RPMI8226 (cell line): ENCODE data around the gene HSP90AB1.

Experiments used
- DNase-seq: peaks from one replicate; pipeline ENCODE4 v3.0.0-alpha.2; 2015

The HSP90AB1 gene

DNA sequence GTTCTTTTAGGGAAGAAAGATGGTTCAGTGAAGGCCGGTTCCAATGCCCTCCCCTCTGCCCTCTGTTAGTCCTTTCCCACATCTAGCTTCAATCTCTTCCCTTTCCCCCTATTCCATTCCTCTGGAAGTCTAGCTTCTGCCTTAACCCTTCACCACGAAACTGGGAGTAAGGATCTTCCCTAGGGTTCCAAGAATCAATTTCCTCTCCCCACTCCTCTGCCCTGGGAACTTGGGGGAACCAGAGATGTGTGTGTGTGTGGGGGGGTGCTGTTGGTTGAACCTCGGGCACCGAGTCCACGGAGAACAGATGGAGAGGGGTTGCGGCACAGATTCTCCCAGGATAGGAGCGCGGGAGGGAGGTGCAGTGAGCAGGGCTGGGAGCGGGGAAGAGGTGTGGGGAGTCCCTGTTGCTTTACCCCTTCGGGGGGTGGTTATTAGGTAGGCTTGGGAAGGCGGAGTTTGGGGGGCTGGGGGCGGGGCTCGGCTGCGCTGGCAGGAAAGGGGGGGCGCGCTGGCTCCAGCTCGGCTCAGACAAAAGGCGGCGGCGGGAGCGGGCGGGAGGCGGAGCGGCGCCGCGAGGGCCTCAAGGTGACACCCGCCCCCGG is 23.1 kb downstream of the HSP90AB1 start, which contains the start of gene TMEM151B:
Gene TMEM151B, plus strand, starts transcription at position 530 of the 605 bp plus-strand sequence. CDS start 293 bp downstream, outside the sequence.
- DNase-seq: no peak

DNA sequence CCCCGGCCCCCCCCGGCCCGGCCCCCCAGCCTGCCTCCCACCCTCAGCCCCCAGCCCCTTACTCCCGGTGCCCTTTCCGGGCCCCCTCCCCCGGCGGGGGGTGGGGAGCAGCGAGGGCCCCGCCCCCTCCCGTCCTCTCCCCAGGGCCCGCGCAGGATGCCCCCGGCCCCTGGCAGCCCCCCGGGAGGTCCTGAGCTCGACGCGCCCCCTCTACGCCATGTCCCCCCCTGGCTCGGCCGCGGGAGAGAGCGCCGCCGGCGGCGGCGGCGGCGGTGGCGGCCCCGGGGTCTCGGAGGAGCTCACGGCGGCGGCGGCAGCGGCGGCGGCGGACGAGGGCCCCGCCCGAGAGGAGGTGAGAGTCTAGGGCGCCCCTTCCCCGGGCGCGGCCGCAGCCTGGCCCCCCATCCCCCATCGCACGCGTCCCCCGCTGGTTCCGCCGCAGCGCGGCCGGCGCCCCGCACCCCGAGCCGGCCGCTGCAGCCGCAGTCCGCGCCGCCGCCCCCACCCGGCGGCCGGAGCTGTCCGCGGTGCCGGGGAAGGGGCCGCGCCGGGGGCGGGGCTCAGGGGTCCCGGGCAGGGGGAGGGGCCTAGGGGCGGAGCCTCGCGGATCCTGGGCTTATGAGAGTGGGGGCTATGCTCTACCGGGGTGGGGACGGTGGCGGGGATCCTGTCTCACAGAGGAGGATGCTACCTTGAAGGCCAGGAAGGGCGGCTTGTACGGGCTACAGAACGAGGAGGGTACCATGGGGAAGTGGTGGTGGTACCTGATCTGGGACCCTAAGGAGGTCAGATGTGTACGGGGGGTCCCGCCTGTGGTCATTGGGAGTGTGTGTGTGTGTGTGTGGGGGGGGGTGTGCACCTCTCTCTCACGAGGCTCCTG is 23.9 kb downstream of the HSP90AB1 start:
- no peak for DNase-seq

- no peak for DNase-seq
Observed at GRCh38 chr6:44271406-44271723, 24.5 kb downstream of the HSP90AB1 start.

DNA sequence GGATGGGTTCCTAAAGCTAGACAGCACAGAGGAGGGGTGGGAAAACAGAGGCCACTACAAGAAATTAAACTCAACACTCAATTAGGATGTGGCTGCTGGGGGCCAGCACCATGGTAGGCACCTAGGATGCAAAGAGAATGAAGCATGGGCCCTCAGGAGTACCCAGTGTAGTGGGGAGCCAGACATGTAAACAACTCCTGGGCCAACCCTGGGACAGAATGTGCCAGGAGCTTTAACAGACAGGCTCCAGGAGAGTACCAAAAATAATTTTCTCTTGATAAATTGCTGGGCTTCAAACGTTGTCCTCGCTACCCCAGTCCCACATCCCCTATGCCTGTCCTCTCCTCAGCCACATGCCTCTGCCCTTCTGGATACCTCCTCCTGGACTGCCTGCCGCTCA is 25.0 kb downstream of the HSP90AB1 start:
- no peak for DNase-seq

- DNase-seq: no peak
Observed at GRCh38 chr6:44272529-44272928, 25.6 kb downstream of the HSP90AB1 start.

DNA sequence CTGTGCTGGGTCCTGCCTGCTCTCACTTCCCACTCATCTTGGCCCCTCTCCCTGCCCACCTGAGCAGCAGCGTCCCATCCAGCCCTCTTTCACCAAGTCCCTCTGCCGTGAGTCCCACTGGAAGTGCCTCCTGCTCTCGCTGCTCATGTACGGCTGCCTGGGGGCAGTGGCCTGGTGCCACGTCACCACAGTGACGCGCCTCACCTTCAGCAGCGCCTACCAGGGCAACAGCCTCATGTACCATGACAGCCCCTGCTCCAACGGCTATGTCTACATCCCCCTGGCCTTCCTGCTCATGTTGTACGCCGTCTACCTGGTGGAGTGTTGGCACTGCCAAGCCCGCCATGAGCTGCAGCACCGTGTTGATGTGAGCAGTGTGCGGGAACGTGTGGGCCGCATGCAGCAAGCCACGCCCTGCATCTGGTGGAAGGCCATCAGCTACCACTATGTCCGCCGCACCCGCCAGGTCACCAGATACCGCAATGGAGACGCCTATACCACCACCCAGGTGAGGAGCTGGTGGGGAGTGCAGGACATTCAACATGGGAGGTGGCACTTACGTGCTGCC is 26.2 kb downstream of the HSP90AB1 start:
- DNase-seq: no peak

GRCh38 chr6:44273617-44274016 is 26.7 kb downstream of the HSP90AB1 start:
- no peak for DNase-seq

GRCh38 chr6:44275271-44275748 is 28.4 kb downstream of the HSP90AB1 start:
- DNase-seq: no peak

GRCh38 chr6:44275749-44276648 is 29.1 kb downstream of the HSP90AB1 start:
- DNase-seq: no peak

GRCh38 chr6:44276667-44277640 is 30.1 kb downstream of the HSP90AB1 start:
- DNase-seq: no peak

GRCh38 chr6:44277763-44278162 is 30.9 kb downstream of the HSP90AB1 start:
- DNase-seq: no peak

- DNase-seq: no peak
Observed at GRCh38 chr6:44278315-44278714, 31.4 kb downstream of the HSP90AB1 start.

GRCh38 chr6:44278774-44279697 is 32.1 kb downstream of the HSP90AB1 start:
- DNase-seq: no peak

DNA sequence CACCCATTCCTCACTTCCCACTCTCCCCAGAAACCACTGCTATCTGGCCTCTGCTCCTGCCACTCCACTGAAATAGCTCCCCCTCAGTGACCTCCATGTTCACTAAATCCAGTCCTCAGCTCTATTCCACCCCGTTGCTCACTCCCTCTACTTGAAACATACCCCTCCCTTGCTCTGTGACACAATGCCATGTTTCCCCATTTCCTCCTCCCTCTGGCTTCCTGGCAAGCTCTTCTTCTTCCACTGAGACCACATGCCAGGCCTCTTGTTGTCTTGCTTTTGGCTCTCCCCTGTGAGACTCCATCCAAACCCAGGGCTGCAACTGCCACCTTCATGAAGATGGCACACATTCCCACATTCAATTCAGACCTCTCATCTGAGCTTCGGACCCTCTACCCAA is 37.2 kb downstream of the HSP90AB1 start:
- no peak for DNase-seq

DNA sequence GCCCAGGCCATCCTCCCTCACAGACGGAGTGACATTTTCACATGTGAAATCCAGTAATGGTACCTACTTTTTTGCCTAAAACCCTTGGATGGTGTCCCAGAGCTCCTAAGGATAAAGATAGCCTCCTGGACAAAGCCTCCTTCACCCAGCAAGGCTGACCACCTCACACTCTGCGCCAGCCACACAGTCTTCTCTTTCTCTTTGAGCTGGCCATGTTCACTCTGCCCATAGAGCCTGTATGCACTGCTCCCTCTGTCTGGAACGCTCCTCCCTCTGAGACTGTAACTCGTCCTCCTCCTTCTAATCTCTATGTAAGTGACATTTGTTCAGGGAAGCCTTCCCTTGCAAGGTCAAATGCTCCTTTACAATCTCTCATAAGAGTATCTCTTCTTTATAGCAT is 38.0 kb downstream of the HSP90AB1 start:
- no peak for DNase-seq

DNA sequence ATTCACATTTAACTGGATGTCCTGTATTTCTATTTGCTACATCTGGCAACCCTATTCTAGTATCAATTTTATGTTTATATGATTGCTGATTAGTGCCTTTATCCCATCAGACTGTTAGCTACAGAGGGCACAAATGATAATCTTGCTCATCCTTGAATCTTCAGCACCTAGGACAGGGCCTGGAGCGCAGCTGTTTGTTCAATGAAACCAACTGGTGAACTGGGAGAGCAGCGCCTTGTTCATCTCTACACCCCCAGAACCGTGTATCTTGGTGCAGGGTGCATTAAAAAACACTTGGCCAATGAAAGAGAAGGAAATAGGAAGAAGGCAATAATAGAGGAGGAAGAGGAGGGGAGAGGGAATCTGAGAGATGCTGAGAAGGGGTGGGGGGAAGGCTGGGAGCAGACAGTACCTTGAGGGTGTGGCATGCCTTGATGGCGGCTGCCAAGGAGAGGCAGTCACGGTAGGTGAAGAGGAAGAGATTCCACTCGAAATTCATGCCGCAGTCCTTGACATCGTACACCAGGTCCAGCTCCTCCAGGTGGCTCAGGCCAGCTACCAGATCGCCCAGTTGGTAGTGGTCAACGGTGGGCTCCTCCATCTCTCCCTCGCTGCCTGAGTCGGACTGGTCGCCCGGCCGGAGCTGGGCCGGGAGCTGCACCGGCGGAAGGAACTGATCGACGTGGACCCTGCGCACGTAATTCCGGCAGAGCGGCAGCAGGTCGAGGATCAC is 38.8 kb downstream of the HSP90AB1 start:
- peak; percentile 57 for DNase-seq

GRCh38 chr6:44286285-44286565 is 39.3 kb downstream of the HSP90AB1 start:
- DNase-seq: no peak

DNA sequence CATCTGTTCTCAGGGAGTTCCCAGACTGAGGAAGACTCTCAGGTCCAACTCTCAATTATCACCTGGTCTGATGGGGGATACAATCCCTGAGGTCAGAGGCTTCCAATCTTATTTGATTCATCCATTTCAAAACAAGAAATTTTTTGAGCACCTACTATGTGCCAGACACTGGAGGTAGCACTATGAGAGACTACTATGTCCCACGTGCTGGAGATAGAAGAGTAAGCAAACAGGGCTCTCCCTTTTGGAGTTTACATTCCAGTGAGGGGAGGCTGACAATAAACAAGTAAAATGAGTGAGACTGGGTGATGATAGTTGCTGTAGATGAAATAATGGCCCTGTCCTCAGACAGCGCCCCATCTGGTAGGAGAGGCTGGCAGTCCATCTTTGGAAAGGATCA is 39.8 kb downstream of the HSP90AB1 start:
- DNase-seq: no peak

DNA sequence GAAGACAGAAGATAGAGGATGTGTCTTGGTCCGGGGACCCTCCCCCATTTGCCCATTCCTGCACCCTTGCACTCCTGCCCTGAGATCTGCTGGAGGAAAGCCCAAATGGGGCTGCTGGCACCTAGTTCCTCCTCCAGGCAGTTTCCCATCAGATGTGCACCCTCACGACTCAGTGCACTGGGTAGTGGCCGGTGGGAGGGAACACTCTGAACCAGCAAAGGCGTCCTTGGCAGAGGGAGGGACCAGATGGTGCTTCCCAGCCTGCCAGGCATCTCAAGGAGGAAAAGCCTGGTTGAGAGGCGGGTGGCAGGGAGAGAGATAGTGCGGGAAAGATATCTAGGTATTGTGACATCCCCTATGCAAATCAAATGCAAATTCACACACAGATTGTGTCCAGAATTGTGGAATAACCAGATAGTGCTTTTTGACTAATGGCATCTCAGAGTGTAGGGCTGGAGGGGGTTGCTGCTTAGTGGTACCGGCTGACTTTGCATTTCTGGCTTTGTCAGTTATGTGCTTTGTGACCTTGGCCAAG is 42.9 kb downstream of the HSP90AB1 start:
- no peak for DNase-seq

DNA sequence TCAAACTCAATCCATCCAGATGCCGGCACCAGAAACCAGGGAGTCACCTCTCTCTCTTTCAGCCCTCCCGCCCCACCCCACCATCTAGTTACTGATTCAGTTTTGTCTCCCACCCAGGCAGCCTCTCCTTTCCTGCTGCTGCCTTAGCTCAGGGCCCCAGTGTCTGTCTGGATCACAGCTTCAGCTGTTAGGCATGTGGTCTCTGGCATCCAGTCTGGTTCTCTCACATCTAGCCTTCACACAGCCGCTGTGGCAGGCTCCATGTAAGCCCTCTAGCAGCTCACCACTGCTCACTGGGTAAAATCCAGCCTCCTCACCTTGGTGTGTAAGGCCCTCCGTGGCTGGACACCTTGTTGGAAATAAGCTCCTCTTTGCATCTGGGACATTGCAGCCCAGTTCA is 44.9 kb downstream of the HSP90AB1 start:
- no peak for DNase-seq
